ENCODE measurements around the gene MAN1C1. TPM values are rescaled to one million over a fixed set of nuclear protein-coding genes. Genes with fewer than 3 reads are reported as not detected.

MAN1C1 gene
- total RNA-seq, 4 donors from 2014 or later, result 28.1 to 60.4 (median 32.7) TPM

DNA sequence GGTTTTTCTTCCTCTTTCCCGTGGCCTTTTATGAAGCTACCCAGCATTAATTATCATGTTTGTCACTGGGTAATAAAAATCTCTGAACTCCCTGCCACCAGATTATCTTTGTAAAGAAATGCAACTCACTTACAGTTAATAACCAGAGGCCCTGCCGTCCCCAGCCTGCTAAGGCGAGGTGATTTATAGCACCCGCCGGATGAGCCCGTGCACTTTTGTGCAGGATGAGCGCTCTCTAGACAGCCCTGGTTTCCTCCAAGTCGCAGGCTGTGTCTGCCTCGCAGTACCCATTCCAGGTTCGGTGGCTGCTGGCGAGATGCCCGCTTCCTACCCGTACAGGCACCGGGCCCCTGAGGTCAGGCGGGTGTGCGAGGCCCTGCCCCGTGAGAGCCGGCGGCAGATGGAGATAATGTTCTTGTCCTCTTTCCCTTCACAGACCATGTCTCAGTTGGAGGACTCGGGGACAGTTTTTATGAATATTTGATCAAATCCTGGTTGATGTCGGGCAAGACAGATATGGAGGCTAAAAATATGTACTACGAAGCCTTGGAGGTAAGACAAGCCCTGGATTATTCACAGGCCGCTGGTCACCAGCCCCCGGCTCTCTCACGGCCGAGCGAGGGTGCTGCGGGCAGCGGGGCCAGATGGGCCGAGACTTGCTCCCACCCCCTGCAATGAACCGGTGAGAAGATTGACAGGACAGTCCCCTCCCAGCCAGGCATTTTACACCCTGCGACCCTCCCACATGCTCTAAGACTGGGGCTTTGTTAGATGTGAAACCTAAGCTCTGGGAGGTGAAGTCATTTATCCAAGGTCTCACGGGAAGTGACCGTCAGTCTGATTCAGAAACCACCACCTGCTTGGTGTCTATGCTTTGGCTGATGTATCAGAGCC lies 154.9 kb downstream of the MAN1C1 start:
- Histone ChIP-seq H3K4me1 (peaks cover 26 to 29% of the 10 kb centered on the region in 2 donors), H3K9me3 (no peaks in the 10 kb centered on the region), H3K27ac (peak overlapping the region; percentile 2 to 83 (median 78)), H3K4me3 (replicated peaks in 1 of 3) (no peak overlapping the region), H3K27me3 (no peaks in the 10 kb centered on the region), H3K36me3 (no peaks in the 10 kb centered on the region)
- TF ChIP-seq, protein P1, sequence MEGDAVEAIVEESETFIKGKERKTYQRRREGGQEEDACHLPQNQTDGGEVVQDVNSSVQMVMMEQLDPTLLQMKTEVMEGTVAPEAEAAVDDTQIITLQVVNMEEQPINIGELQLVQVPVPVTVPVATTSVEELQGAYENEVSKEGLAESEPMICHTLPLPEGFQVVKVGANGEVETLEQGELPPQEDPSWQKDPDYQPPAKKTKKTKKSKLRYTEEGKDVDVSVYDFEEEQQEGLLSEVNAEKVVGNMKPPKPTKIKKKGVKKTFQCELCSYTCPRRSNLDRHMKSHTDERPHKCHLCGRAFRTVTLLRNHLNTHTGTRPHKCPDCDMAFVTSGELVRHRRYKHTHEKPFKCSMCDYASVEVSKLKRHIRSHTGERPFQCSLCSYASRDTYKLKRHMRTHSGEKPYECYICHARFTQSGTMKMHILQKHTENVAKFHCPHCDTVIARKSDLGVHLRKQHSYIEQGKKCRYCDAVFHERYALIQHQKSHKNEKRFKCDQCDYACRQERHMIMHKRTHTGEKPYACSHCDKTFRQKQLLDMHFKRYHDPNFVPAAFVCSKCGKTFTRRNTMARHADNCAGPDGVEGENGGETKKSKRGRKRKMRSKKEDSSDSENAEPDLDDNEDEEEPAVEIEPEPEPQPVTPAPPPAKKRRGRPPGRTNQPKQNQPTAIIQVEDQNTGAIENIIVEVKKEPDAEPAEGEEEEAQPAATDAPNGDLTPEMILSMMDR (IDR thresholded peaks at IDR 0.05), result no peak
- TF ChIP-seq POLR2A (IDR thresholded peaks at IDR 0.05), result peak in 1 of 2 donors; percentile 22
- intact Hi-C loops (cut with DNase I), result no loop called here
- peak; percentile 91 to 93 for DNase-seq
- WGBS, 2 donors, result 37 to 39% methylated on average over 30 to 31 of the region's 34 CpGs

DNA sequence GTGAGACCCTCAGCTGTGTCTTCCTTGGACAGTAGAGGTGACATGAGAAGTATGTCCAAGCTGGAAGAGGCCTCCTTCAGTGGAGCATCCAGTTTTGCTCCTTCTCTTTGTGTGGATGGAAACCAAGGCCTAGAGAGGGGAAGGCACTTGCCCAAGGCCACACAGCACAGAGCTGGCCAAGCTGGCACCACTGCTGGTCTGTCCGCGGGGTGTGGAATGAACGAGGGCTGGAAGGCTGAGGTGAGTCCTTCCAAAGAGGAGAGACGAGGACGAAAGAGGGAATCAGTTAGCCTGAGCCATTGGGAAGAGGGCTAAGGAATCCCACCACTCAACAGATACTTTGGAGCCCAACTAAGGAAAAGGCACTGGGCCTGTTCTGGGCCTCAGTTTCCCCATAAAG lies 155.6 kb downstream of the MAN1C1 start:
- Histone ChIP-seq H3K27me3 (no peaks in the 10 kb centered on the region), H3K9me3 (no peaks in the 10 kb centered on the region), H3K4me1 (peaks cover 19 to 27% of the 10 kb centered on the region in 2 donors), H3K36me3 (no peaks in the 10 kb centered on the region), H3K27ac (peak overlapping the region in 2 of 3 donors; percentile 2 to 83), H3K4me3 (replicated peaks in 1 of 3) (no peak overlapping the region)
- DNase-seq, result no peak
- intact Hi-C loops (cut with DNase I), result no loop called here
- TF ChIP-seq POLR2A (IDR thresholded peaks at IDR 0.05), result no peak
- TF ChIP-seq, protein P1 (IDR thresholded peaks at IDR 0.05), result no peak
- 97 to 100% methylated on average over 5 of the region's 5 CpGs for WGBS, 2 donors

DNA sequence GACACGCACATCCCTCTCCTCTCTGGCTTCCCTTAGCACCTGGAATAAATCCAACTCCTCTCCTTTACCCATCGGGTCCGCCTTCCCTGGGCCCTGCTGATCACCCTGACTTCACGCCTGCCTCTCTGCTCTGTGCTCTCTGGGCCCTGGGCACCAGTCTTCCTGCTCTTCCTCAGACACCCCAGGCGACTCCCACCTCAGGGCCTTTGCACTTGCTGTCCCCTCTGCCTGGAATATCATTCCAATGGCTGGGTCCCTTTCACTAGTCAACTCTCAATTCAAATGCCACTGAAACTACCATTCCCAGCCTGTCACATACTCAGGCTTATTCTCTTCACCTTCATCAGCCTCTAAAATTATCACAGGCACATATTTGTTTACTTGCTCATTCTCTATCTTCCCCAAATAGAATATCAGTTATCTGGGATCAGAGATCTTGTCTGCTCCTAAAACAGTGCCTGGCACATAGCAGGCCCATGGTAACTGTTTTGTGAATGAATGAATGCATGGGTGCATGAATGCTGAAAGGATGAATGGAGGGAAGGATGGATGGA lies 156.2 kb downstream of the MAN1C1 start:
- intact Hi-C loops (cut with DNase I), result no loop called here
- Histone ChIP-seq H3K9me3 (no peaks in the 10 kb centered on the region), H3K4me3 (replicated peaks in 1 of 3) (no peak overlapping the region), H3K27me3 (no peaks in the 10 kb centered on the region), H3K36me3 (no peaks in the 10 kb centered on the region), H3K4me1 (peaks cover 18 to 27% of the 10 kb centered on the region in 2 donors), H3K27ac (no peak overlapping the region)
- 87 to 88% methylated on average over 5 of the region's 5 CpGs for WGBS, 2 donors
- no peak for DNase-seq
- no peak for TF ChIP-seq POLR2A (IDR thresholded peaks at IDR 0.05)
- TF ChIP-seq, protein P1 (IDR thresholded peaks at IDR 0.05), result no peak

DNA sequence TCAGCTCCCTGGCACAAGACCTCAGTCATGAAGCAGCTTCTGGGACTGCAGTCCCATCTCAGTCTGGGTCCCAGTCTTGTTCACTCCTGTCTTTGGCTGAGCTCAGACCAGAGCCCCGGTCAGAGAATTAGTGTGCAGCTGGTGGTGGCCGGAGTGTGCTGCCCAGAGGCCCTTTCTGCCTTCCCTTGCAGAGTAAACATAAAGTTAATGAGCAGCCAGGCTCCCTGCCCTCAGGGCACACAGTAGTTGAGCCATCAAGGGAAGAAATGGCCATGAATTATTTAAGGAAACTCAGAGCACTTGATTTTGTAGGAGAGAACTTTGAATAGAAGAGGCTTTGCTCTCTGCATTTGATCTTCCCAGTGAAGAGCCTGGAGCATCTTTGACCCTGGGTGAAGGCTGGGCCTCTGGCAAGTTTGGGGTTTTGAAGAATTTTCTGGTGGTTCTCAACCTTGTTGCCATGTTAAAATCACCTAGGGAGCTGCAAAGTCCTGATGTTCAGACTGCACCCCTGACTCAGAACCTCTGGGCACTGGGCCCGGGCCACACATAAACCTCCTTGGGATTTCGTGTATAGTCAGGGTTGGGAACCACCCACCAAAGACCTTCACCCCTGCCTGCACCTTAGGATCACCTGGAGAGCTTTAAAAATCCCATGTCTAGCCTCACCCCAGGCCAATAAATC lies 157.0 kb downstream of the MAN1C1 start:
- Histone ChIP-seq H3K9me3 (no peaks in the 10 kb centered on the region), H3K36me3 (peaks cover 0 to 6% of the 10 kb centered on the region in 2 donors), H3K27me3 (no peaks in the 10 kb centered on the region), H3K4me1 (peaks cover 18 to 27% of the 10 kb centered on the region in 2 donors), H3K4me3 (replicated peaks in 1 of 3) (no peak overlapping the region), H3K27ac (no peak overlapping the region)
- TF ChIP-seq POLR2A (IDR thresholded peaks at IDR 0.05), result no peak
- TF ChIP-seq, protein P1 (IDR thresholded peaks at IDR 0.05), result no peak
- intact Hi-C loops (cut with DNase I), result no loop called here
- WGBS, 2 donors, result 73 to 95% methylated on average over 4 of the region's 4 CpGs
- no peak for DNase-seq
